DOHH2 (cell line): ENCODE data around the gene MYO15A.

Experiments used
- H3F3A ChIP-seq: fragments of 200-600 bp; sonication (generic), shearing (Covaris generic); 2 replicates; pipeline ENCODE4 v1.6.0; 2016; ENCODE audit warnings: antibody characterized with exemption, mild to moderate bottlenecking; ENCODE audit not compliant: control insufficient read depth, insufficient read depth
- H3K27ac ChIP-seq: fragments of 200-600 bp; sonication (generic); 2 replicates; pipeline ENCODE4 v1.5.1; 2014; ENCODE audit warnings: low read depth, mild to moderate bottlenecking, low read length, moderate library complexity
- H3K27me3 ChIP-seq: fragments of 200-600 bp; sonication (generic); 2 replicates; pipeline ENCODE4 v1.6.1; 2014; ENCODE audit warnings: mild to moderate bottlenecking, low read length, mixed read lengths; ENCODE audit not compliant: control insufficient read depth
- H3K36me3 ChIP-seq: fragments of 200-600 bp; sonication (generic); 2 replicates; pipeline ENCODE4 v1.6.1; 2014; ENCODE audit warnings: mild to moderate bottlenecking, low read length, moderate library complexity, mixed read lengths; ENCODE audit not compliant: control insufficient read depth
- H3K4me1 ChIP-seq: fragments of 200-600 bp; sonication (generic); 2 replicates; pipeline ENCODE4 v1.6.1; 2014; ENCODE audit warnings: mild to moderate bottlenecking, low read length, mixed read lengths; ENCODE audit not compliant: control insufficient read depth
- H3K4me2 ChIP-seq: fragments of 200-600 bp; sonication (generic); 2 replicates; pipeline ENCODE4 v1.6.0; 2014; ENCODE audit warnings: mild to moderate bottlenecking, low read length, moderate library complexity
- H3K4me3 ChIP-seq: fragments of 200-600 bp; sonication (generic); 2 replicates; pipeline ENCODE4 v1.5.1; 2014; ENCODE audit warnings: mild to moderate bottlenecking, low read length, mixed read lengths
- H3K79me2 ChIP-seq: fragments of 200-600 bp; sonication (generic); 2 replicates; pipeline ENCODE4 v1.6.1; 2014; ENCODE audit warnings: mild to moderate bottlenecking, low read length, mixed read lengths; ENCODE audit not compliant: control insufficient read depth
- H3K9me2 ChIP-seq: fragments of 200-600 bp; sonication (generic); replicated peaks from 2 replicates; pipeline ENCODE4 v1.6.1; 2014; ENCODE audit warnings: mild to moderate bottlenecking, low read length, mixed read lengths; ENCODE audit not compliant: control insufficient read depth
- H3K9me3 ChIP-seq: fragments of 200-600 bp; sonication (generic); 2 replicates; pipeline ENCODE4 v1.6.1; 2014; ENCODE audit warnings: antibody characterized with exemption, low read length, mixed read lengths; ENCODE audit not compliant: control insufficient read depth, insufficient read depth
- H4K20me1 ChIP-seq: fragments of 200-600 bp; sonication (generic); 2 replicates; pipeline ENCODE4 v1.6.0; 2014; ENCODE audit warnings: low read depth, mild to moderate bottlenecking, antibody characterized with exemption, low read length, moderate library complexity; ENCODE audit not compliant: control insufficient read depth, insufficient read depth
- CTCF ChIP-seq: fragments of 200-600 bp; sonication (generic); IDR thresholded peaks from one replicate; pipeline ENCODE4 v1.5.1; 2014; ENCODE audit warnings: antibody characterized with exemption, mild to moderate bottlenecking, low read depth, low read length; ENCODE audit not compliant: poor library complexity, severe bottlenecking
- EZH2phosphoT487 ChIP-seq: fragments of 200-600 bp; sonication (generic); IDR thresholded peaks from 2 replicates; pipeline ENCODE4 v1.6.1; 2017; ENCODE audit warnings: borderline replicate concordance, mild to moderate bottlenecking, antibody characterized with exemption, low read length, moderate library complexity, mixed read lengths

Gene MYO15A

DNA sequence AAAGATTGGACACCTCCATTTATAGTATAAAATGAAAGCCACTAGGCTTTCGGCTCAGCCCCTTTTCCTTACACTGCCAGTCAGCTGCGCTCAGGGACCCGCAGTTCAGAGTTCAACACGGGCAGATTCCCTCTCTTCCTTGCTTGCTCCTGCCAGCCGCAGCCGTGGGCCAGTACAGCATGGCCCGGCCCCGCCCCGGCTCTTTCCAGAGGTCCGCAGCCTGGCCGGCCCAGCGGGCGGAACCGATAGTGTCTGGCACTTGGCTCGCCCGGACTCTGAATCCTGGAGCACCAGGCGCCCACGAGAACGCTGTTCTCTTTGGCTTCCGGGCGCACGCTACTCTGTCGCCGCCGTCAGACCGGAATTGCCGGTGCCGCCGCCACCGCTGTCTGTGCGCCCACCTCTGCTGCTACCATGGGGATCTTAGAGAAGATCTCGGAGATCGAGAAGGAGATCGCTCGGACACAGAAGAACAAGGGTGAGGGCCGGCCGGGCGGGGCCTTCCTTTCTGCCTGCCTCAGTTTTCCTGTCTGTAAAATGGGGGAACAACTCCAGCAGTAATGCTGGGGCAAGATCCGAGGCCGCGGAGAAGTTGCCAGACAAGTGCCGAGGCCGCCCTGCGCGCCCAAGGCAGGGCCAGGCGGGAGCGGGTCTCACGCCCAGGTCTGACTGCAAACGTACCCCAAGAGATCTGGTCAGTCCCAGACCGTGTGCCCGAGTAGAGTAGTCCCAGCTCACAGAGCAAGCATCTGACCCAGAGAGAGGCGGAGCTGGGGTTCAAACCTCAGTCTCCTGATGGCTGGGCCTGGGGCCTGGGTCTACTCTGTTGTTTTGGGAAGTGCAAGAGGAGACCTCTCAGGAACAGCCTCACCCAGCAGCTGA, 20.7 kb upstream of the MYO15A start, which contains the start of gene DRG2:
TSS of gene DRG2 (plus strand) at position 339 of the 882 bp plus-strand sequence. CDS start at position 415, 76 bp downstream.
- H3K27me3 ChIP-seq = no peaks in the 10 kb centered on the region
- H3K4me1 ChIP-seq = peaks cover 18% of the 10 kb centered on the region
- no peaks in the 10 kb centered on the region for H4K20me1 ChIP-seq
- peak within 1 kb of the TSS; percentile 80 for H3K4me2 ChIP-seq
- H3K27ac ChIP-seq = peak within 1 kb of the TSS; percentile 25
- H3K36me3 ChIP-seq = peaks cover 9% of the 10 kb centered on the region
- no peaks in the 10 kb centered on the region for H3K9me3 ChIP-seq
- no peaks in the 10 kb centered on the region for H3F3A ChIP-seq
- peak within 1 kb of the TSS; percentile 94 for H3K4me3 ChIP-seq
- H3K9me2 ChIP-seq = no peaks in the 10 kb centered on the region
- peaks cover 34% of the 10 kb centered on the region for H3K79me2 ChIP-seq
- TF ChIP-seq EZH2phosphoT487 = no peak
- TF ChIP-seq CTCF = no peak

GRCh38 chr17:18089613-18090012, 18.9 kb upstream of the MYO15A start:
- Histone ChIP-seq H4K20me1 (no peaks in the 10 kb centered on the region), H3K27me3 (no peaks in the 10 kb centered on the region), H3F3A (no peaks in the 10 kb centered on the region), H3K27ac (no peak overlapping the region), H3K4me3 (no peak overlapping the region), H3K4me1 (peaks cover 18% of the 10 kb centered on the region), H3K9me3 (no peaks in the 10 kb centered on the region), H3K36me3 (peaks cover 22% of the 10 kb centered on the region), H3K79me2 (peaks cover 35% of the 10 kb centered on the region), H3K9me2 (no peaks in the 10 kb centered on the region), H3K4me2 (peak overlapping the region; percentile 80; the same call in 1 of the 2 replicates)
- TF ChIP-seq EZH2phosphoT487 (no peak), CTCF (no peak)

- Histone ChIP-seq H4K20me1 (no peaks in the 10 kb centered on the region; the same call in 1 of the 2 replicates), H3K27ac (no peak overlapping the region), H3K4me2 (no peak overlapping the region), H3K4me3 (no peak overlapping the region), H3F3A (no peaks in the 10 kb centered on the region), H3K9me2 (no peaks in the 10 kb centered on the region), H3K36me3 (peaks cover 48% of the 10 kb centered on the region), H3K27me3 (no peaks in the 10 kb centered on the region), H3K79me2 (peaks cover 21% of the 10 kb centered on the region), H3K9me3 (no peaks in the 10 kb centered on the region), H3K4me1 (peaks cover 8% of the 10 kb centered on the region)
- TF ChIP-seq CTCF = peak; percentile 61
- no peak for TF ChIP-seq EZH2phosphoT487
Observed at GRCh38 chr17:18093616-18094408, 14.7 kb upstream of the MYO15A start.
